HEK293T (cell line): ENCODE measurements around the gene SLC25A38.

Experiments used
- BHLHE40 ChIP-seq: fragments of 450-650 bp; IDR thresholded peaks from 2 replicates; pipeline ENCODE4 v1.6.1; 2016; ENCODE audit warnings: mild to moderate bottlenecking, moderate library complexity, borderline replicate concordance
- ELF4 ChIP-seq: fragments of 450-650 bp; IDR thresholded peaks from 2 replicates; pipeline ENCODE4 v1.6.1; 2017; ENCODE audit warnings: antibody characterized with exemption
- FOXM1 ChIP-seq: fragments of 450-650 bp; IDR thresholded peaks from 2 replicates; pipeline ENCODE4 v1.6.1; 2017; ENCODE audit warnings: mild to moderate bottlenecking, borderline replicate concordance
- LEF1 ChIP-seq: fragments of 450-650 bp; IDR thresholded peaks from 2 replicates; pipeline ENCODE4 v1.6.1; 2017; ENCODE audit warnings: mild to moderate bottlenecking, borderline replicate concordance
- SUZ12 ChIP-seq: fragments of 450-650 bp; IDR thresholded peaks from 2 replicates; pipeline ENCODE4 v1.6.1; 2016; ENCODE audit warnings: mild to moderate bottlenecking
- TARDBP ChIP-seq: fragments of 450-650 bp; IDR thresholded peaks from 2 replicates; pipeline ENCODE4 v1.6.1; 2016

DNA sequence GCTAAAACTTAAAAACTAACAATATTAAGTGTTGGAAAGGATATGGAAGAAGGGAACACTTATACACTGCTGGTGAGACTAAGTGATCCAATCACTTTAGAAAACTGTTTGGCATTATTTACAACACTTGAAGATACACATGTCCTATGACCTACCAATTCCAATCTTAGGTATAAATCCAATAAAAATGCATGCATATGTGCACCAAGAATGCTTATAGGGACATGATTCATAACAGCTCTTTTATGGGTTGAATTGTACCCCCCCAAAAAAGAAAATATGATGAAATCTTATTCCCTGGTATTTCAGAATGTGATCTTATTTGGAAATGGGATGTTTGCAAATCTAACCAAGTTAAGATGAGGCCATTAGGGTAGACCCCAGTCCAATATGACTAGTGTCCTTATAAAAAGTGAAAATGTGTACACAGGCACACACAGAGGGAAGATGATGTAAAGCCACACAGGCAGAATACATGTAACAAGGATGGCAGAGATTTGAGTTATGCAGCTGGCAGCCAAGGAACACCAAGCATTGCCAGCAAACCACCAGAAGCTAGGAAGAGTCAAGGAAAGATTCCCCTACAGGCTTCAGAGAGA lies 38.3 kb upstream of the SLC25A38 start:
- TF ChIP-seq FOXM1 (no peak), BHLHE40 (no peak), SUZ12 (no peak), LEF1 (no peak), ELF4 (no peak), TARDBP (no peak)
